Astrocyte (in vitro differentiated cells and primary cell): Measurements from ENCODE around the gene FAF1. TPM values are rescaled to one million over a fixed set of nuclear protein-coding genes. Genes with fewer than 3 reads are reported as not detected.

Experiments used
- DNase-seq: peaks from one replicate; pipeline ENCODE4 v3.0.0-alpha.2; 2010; ENCODE audit warnings: low read depth
- FAIRE-seq: peaks from 2 replicates; lab custom pipeline; 2011; peaks lifted over from hg19 to GRCh38; lab: Jason Lieb, UNC
- H2AFZ ChIP-seq: 2 replicates; pipeline ENCODE4 v1.6.0; 2012; ENCODE audit warnings: low read depth, low read length, inconsistent platforms
- H3K27ac ChIP-seq: 2 replicates; pipeline ENCODE4 v1.5.1; 2011; ENCODE audit warnings: low read depth, low read length, inconsistent platforms
- H3K27me3 ChIP-seq: 2 replicates; pipeline ENCODE4 v1.6.0; 2011; ENCODE audit warnings: low read length, inconsistent platforms; ENCODE audit not compliant: insufficient read depth
- H3K36me3 ChIP-seq: 2 replicates; pipeline ENCODE4 v1.5.1; 2011; ENCODE audit warnings: low read length, inconsistent platforms; ENCODE audit not compliant: insufficient read depth
- H3K4me1 ChIP-seq: 2 replicates; pipeline ENCODE4 v1.5.1; 2011; ENCODE audit warnings: low read length, inconsistent platforms; ENCODE audit not compliant: insufficient read depth
- H3K4me2 ChIP-seq: 2 replicates; pipeline ENCODE4 v1.6.0; 2012; ENCODE audit warnings: low read length, inconsistent platforms
- H3K4me3 ChIP-seq: 2 replicates; pipeline ENCODE4 v1.5.1; 2011; ENCODE audit warnings: low read depth, mild to moderate bottlenecking, low read length, inconsistent platforms; ENCODE audit not compliant: insufficient read depth
- H3K79me2 ChIP-seq: 2 replicates; pipeline ENCODE4 v1.6.0; 2012; ENCODE audit warnings: mild to moderate bottlenecking, low read length, inconsistent platforms; ENCODE audit not compliant: insufficient read depth
- H3K9ac ChIP-seq: 2 replicates; pipeline ENCODE4 v1.6.0; 2012; ENCODE audit warnings: mild to moderate bottlenecking, low read length, inconsistent platforms
- H3K9me3 ChIP-seq: 2 replicates; pipeline ENCODE4 v1.5.1; 2012; ENCODE audit warnings: low read depth, mild to moderate bottlenecking, low read length, inconsistent platforms; ENCODE audit not compliant: insufficient read depth
- H4K20me1 ChIP-seq: 2 replicates; pipeline ENCODE4 v1.6.0; 2012; ENCODE audit warnings: low read length, inconsistent platforms; ENCODE audit not compliant: insufficient read depth
- H3K27ac Mint-ChIP-seq: one replicate; pipeline ENCODE4 v1.8.0; 2021; ENCODE audit warnings: mild to moderate bottlenecking, mixed read lengths; ENCODE audit not compliant: unreplicated experiment
- H3K27me3 Mint-ChIP-seq: one replicate; pipeline ENCODE4 v1.8.0; 2021; ENCODE audit warnings: low read depth, mixed read lengths; ENCODE audit not compliant: unreplicated experiment
- H3K36me3 Mint-ChIP-seq: one replicate; pipeline ENCODE4 v1.8.0; 2021; ENCODE audit warnings: low read depth, mixed read lengths; ENCODE audit not compliant: unreplicated experiment
- H3K4me1 Mint-ChIP-seq: one replicate; pipeline ENCODE4 v1.8.0; 2021; ENCODE audit warnings: low read depth, mixed read lengths; ENCODE audit not compliant: unreplicated experiment
- H3K4me3 Mint-ChIP-seq: one replicate; pipeline ENCODE4 v1.8.0; 2021; ENCODE audit warnings: mild to moderate bottlenecking, moderate library complexity, mixed read lengths; ENCODE audit not compliant: unreplicated experiment
- H3K9me3 Mint-ChIP-seq: one replicate; pipeline ENCODE4 v1.8.0; 2021; ENCODE audit warnings: mild to moderate bottlenecking, mixed read lengths; ENCODE audit not compliant: unreplicated experiment
- CTCF ChIP-seq: IDR thresholded peaks from 2 replicates; pipeline ENCODE4 v1.5.1; 2011; ENCODE audit warnings: low read depth, mild to moderate bottlenecking, inconsistent platforms, low read length, moderate library complexity; ENCODE audit not compliant: insufficient read depth
- EZH2 ChIP-seq: IDR thresholded peaks from 2 replicates; pipeline ENCODE4 v1.6.1; 2012; ENCODE audit warnings: mild to moderate bottlenecking, low read length, inconsistent platforms; ENCODE audit not compliant: insufficient read depth
- total RNA-seq: library from RNA; stranded (reverse); gene quantifications from 2 replicates; pipeline ENCODE4 v1.2.1, GENCODE V29; 2021

FAF1 gene
- total RNA-seq, 1 donor from 2014 or later = 35.4 TPM

- DNase-seq (peak; percentile 16), FAIRE-seq (no peak)
- Histone ChIP-seq H3K4me1 (no peaks in the 10 kb centered on the region), H3K27ac (no peak overlapping the region), H2AFZ (no peak overlapping the region), H3K79me2 (peaks cover 17% of the 10 kb centered on the region), H3K36me3 (no peaks in the 10 kb centered on the region), H3K9me3 (no peaks in the 10 kb centered on the region), H3K4me2 (no peak overlapping the region), H3K27me3 (no peaks in the 10 kb centered on the region), H3K4me3 (no peak overlapping the region), H4K20me1 (peaks cover 3% of the 10 kb centered on the region), H3K9ac (no peak overlapping the region)
- Mint-ChIP-seq H3K4me1 (peaks cover 2% of the 10 kb centered on the region), H3K9me3 (peaks cover 5% of the 10 kb centered on the region), H3K27ac (no peak overlapping the region), H3K4me3 (no peak overlapping the region), H3K27me3 (no peaks in the 10 kb centered on the region), H3K36me3 (no peaks in the 10 kb centered on the region)
- TF ChIP-seq EZH2 = no peak
- no peak for TF ChIP-seq CTCF
Observed at GRCh38 chr1:50901872-50902271, 58.2 kb downstream of the FAF1 start.

GRCh38 chr1:50898773-50899172, 61.3 kb downstream of the FAF1 start:
- Mint-ChIP-seq H3K27me3 (no peaks in the 10 kb centered on the region), H3K27ac (no peak overlapping the region), H3K4me1 (peaks cover 2% of the 10 kb centered on the region), H3K9me3 (peaks cover 2% of the 10 kb centered on the region), H3K36me3 (no peaks in the 10 kb centered on the region), H3K4me3 (no peak overlapping the region)
- Histone ChIP-seq H3K27me3 (no peaks in the 10 kb centered on the region), H3K36me3 (no peaks in the 10 kb centered on the region), H3K27ac (no peak overlapping the region), H3K4me3 (no peak overlapping the region), H3K9me3 (no peaks in the 10 kb centered on the region), H3K79me2 (peaks cover 45% of the 10 kb centered on the region), H4K20me1 (peaks cover 22% of the 10 kb centered on the region), H3K4me1 (no peaks in the 10 kb centered on the region), H3K9ac (no peak overlapping the region), H3K4me2 (no peak overlapping the region), H2AFZ (no peak overlapping the region)
- no peak for FAIRE-seq
- no peak for DNase-seq
- TF ChIP-seq CTCF = no peak
- TF ChIP-seq EZH2 = no peak

GRCh38 chr1:50894340-50894739, 65.7 kb downstream of the FAF1 start:
- peaks cover 2% of the 10 kb centered on the region for H3K4me1 Mint-ChIP-seq

More at GRCh38 chr1:50894340-50894739, 65.7 kb downstream of the FAF1 start:
- FAIRE-seq = no peak
- H3K79me2 ChIP-seq = peaks cover 44% of the 10 kb centered on the region
- peaks cover 33% of the 10 kb centered on the region for H4K20me1 ChIP-seq
- H3K36me3 ChIP-seq = no peaks in the 10 kb centered on the region
- no peak overlapping the region for H3K9ac ChIP-seq
- DNase-seq = no peak
- TF ChIP-seq CTCF (no peak), EZH2 (no peak)
- Mint-ChIP-seq H3K4me3 (no peak overlapping the region), H3K27me3 (no peaks in the 10 kb centered on the region), H3K27ac (peak overlapping the region; percentile 43), H3K9me3 (peaks cover 8% of the 10 kb centered on the region), H3K36me3 (peaks cover 7% of the 10 kb centered on the region)
- H3K4me2 ChIP-seq = no peak overlapping the region
- no peak overlapping the region for H3K4me3 ChIP-seq
- H3K4me1 ChIP-seq = no peaks in the 10 kb centered on the region
- H3K27ac ChIP-seq = no peak overlapping the region
- H2AFZ ChIP-seq = no peak overlapping the region
- no peaks in the 10 kb centered on the region for H3K27me3 ChIP-seq
- H3K9me3 ChIP-seq = no peaks in the 10 kb centered on the region
